GM10266 (cell line): ENCODE measurements around the gene SORCS1.

Experiments used
- DNase-seq: peaks from one replicate; pipeline ENCODE4 v3.0.0; 2012; ENCODE audit errors: extremely low spot score
- TF ChIP-seq, protein P1 (sequence below): IDR thresholded peaks from 2 replicates; pipeline ENCODE4 v1.5.1; 2012; ENCODE audit warnings: mild to moderate bottlenecking, low read depth; ENCODE audit not compliant: control insufficient read depth, insufficient read depth; ENCODE audit errors: missing control alignments

The SORCS1 gene

DNA sequence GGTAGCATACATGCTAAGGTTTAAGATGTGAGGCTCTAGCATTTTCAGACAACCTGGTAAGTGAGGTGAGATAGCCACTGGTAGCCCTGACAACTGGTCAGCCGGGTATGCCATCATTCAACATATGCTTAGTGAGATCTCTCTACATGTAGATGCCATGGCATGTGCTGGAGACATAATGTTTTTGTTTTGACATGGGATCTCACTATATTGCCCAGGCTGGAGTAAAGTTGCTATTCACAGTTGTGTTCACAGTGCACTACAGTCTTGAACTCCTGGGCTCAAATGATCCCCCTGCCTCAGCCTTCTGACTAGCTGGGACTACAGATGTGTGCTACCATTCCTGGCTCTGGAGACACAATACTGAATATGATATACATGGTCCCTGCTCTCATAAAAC, 437.3 kb downstream of the SORCS1 start:
- DNase-seq, result no peak
- TF ChIP-seq, protein P1, sequence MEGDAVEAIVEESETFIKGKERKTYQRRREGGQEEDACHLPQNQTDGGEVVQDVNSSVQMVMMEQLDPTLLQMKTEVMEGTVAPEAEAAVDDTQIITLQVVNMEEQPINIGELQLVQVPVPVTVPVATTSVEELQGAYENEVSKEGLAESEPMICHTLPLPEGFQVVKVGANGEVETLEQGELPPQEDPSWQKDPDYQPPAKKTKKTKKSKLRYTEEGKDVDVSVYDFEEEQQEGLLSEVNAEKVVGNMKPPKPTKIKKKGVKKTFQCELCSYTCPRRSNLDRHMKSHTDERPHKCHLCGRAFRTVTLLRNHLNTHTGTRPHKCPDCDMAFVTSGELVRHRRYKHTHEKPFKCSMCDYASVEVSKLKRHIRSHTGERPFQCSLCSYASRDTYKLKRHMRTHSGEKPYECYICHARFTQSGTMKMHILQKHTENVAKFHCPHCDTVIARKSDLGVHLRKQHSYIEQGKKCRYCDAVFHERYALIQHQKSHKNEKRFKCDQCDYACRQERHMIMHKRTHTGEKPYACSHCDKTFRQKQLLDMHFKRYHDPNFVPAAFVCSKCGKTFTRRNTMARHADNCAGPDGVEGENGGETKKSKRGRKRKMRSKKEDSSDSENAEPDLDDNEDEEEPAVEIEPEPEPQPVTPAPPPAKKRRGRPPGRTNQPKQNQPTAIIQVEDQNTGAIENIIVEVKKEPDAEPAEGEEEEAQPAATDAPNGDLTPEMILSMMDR, result no peak

DNA sequence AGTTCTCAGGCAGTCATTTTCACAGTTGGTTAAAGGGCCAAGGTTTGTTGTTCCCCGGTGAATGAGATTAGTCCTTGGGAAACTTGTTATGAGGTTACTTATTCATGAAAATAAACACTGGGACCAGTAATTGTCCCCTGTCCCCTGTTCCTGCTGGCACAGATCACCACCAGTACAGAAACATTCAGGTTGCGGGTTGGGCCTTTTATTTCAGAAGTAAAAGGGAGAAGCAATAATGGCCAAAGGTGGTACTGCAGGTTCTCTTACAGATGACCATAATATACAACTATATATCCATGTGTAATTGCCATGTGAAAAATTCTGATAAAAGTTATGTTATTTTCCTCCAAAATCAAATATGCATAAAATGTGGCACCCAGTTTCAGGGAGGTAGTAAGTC, 442.0 kb downstream of the SORCS1 start:
- TF ChIP-seq, protein P1, result no peak
- DNase-seq, result no peak

DNA sequence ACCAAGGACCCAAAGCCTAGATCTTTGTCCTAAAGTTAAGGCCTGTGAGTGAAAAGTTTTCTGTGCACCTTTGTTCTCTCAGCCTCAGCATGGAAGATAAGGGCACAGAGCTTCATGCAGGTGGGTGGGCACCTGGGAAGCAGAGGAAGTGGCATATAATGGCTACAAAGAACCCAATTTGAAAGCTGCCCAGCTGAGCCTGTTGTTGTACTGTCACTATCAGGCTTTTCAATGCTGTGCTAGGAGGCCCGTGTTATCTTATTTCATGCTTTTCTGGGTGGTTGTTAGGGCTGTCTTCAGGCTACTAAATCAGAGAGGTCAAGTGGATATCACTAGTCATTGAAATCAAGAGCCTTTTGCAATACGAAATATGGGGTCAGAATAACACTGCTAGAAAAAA, 443.8 kb downstream of the SORCS1 start:
- DNase-seq, result no peak
- TF ChIP-seq, protein P1, result no peak

DNA sequence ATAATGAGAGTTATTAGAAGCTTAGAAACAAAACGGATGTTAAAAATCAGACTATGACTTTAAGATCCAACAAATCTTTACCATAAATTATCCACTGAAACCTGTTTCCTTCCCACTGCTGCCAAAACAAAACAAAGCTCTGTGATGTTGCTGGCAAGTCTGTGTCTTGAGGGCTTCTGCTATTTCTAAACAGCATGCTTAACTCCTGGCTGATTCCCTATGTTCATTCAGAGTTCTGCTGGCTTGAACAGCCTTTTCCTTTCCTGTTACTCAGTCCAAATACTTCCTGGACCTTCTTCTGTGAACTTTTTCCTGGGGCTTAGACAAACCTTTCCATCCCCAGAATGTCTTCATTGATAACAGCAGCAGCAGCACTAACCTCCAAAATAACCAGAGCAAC, 448.1 kb downstream of the SORCS1 start:
- no peak for DNase-seq
- TF ChIP-seq, protein P1, result no peak

DNA sequence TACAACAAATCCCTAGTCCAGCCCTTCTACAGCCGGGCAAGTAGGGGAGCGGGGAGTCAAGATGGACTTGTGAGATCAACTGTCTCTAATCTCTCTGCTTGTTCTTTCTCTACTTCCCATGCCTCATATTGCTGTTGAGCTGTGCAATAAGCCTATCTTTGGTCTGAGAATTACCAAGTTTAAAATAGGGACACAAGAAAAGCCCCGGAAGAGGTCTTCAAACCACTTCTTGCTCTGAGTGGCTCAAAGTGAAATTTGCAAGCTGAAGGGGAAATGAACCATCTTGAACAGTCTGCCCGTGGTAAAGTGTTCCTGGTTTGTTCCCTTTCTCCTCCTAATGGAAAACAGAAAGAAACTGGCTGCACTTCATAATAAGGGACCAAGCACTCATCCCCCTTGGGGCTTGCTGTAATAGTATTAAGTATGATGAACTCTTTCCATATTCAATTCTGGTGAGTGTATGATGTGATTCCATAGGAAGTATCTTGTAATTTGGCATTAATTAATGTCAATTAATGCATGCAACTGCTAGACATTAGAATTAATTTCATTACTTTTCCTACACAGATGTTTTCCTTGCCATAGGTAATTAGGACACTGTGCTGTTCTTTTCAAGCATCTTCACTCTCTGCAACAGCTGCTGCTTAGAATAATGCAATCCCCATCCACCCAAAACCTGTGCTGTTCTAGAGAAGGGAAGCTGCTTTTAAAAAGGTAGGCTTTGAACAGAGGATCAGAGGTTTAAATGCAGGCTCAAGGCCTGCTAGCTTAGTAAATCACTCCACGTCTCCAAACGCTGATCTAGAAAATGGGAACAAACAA, 449.6 kb downstream of the SORCS1 start:
- TF ChIP-seq, protein P1, result no peak
- DNase-seq, result no peak

- DNase-seq, result no peak
These were observed 450.7 kb downstream of the SORCS1 start for GRCh38 chr10:106713846-106714245.

GRCh38 chr10:106712988-106713387, 451.5 kb downstream of the SORCS1 start:
- TF ChIP-seq, protein P1, result no peak
- DNase-seq, result no peak

More at GRCh38 chr10:106713846-106714245, 450.7 kb downstream of the SORCS1 start:
- TF ChIP-seq, protein P1, result no peak
